Right lobe of liver (tissue), 4 donors: Measurements from ENCODE around the gene CELA3B.

Experiments used
- CTCF ChIP-seq, 4 donors: fragments of 200-600 bp in 3 of 4; fragments of 450-650 bp in 1 of 4; IDR thresholded peaks; one replicate each; pipeline versions ENCODE4 v1.5.1 to v1.8.0; 2016 to 2022; ENCODE audit warnings: antibody characterized with exemption in 4 of 4, mild to moderate bottlenecking in 2 of 4
- POLR2A ChIP-seq: fragments of 450-650 bp; IDR thresholded peaks from one replicate; pipeline ENCODE4 v1.6.1; 2017; ENCODE audit warnings: antibody characterized with exemption, mild to moderate bottlenecking
- donor health status: DM: no; HTN: no; CAD: no.
- donor health status: DM: no; HTN: no; CAD: no.
- donor health status: DM: no; HTN: yes; CAD: no.

- TF ChIP-seq CTCF (IDR thresholded peaks at IDR 0.05) (peak in 1 of 4 donors; percentile 15), POLR2A (no peak)
Measured at GRCh38 chr1:22024485-22025367, 47.9 kb downstream of the CELA3B start.
